Fibroblast of lung (primary cell): ENCODE data around the gene TMED7. TPM values are rescaled to one million over a fixed set of nuclear protein-coding genes. Genes with fewer than 3 reads are reported as not detected.

ENCODE experiments used
- DNase-seq, 2 donors: peaks; one replicate each; pipeline versions ENCODE4 v3.0.0 to v3.0.0-alpha.2; 2010; ENCODE audit warnings: low read depth in 2 of 2
- H2AFZ ChIP-seq: 2 replicates; pipeline ENCODE4 v1.5.1; 2012; ENCODE audit warnings: low read length, control low read depth, inconsistent platforms
- H3K27ac ChIP-seq: 2 replicates; pipeline ENCODE4 v1.5.1; 2011; ENCODE audit warnings: low read length, control low read depth; ENCODE audit not compliant: insufficient read depth
- H3K27me3 ChIP-seq: 2 replicates; pipeline ENCODE4 v1.5.1; 2011; ENCODE audit warnings: mild to moderate bottlenecking, low read length; ENCODE audit not compliant: control insufficient read depth, insufficient read depth
- H3K36me3 ChIP-seq: 2 replicates; pipeline ENCODE4 v1.5.1; 2011; ENCODE audit warnings: low read length; ENCODE audit not compliant: control insufficient read depth, insufficient read depth
- H3K4me1 ChIP-seq: 2 replicates; pipeline ENCODE4 v1.5.1; 2011; ENCODE audit warnings: low read length; ENCODE audit not compliant: control insufficient read depth, insufficient read depth; ENCODE audit errors: extremely low read depth
- H3K4me2 ChIP-seq: 2 replicates; pipeline ENCODE4 v1.5.1; 2011; ENCODE audit warnings: low read length, control low read depth; ENCODE audit not compliant: insufficient read depth; ENCODE audit errors: extremely low read depth
- H3K4me3 ChIP-seq, 4 experiments: fragments of 200-600 bp in 1 of 4; sonication (generic) in 1 of 4; replicated peaks in 1 of 4; 2 replicates each; pipeline ENCODE4 v1.5.1; 2011 to 2016; ENCODE audit warnings: low read length in 4 of 4, low read depth in 3 of 4, mild to moderate bottlenecking in 3 of 4, control low read depth in 2 of 4, inconsistent platforms in 1 of 4, mixed read lengths in 1 of 4; ENCODE audit not compliant: insufficient read depth in 1 of 4; ENCODE audit errors: control extremely low read depth in 1 of 4
- H3K79me2 ChIP-seq: 2 replicates; pipeline ENCODE4 v1.5.1; 2012; ENCODE audit warnings: mild to moderate bottlenecking, low read length, inconsistent platforms; ENCODE audit not compliant: control insufficient read depth, insufficient read depth
- H3K9ac ChIP-seq: 2 replicates; pipeline ENCODE4 v1.5.1; 2011; ENCODE audit warnings: mild to moderate bottlenecking, low read length, control low read depth; ENCODE audit not compliant: insufficient read depth
- H3K9me3 ChIP-seq: 2 replicates; pipeline ENCODE4 v1.5.1; 2012; ENCODE audit warnings: low read depth, low read length; ENCODE audit not compliant: control insufficient read depth, insufficient read depth
- H4K20me1 ChIP-seq: 2 replicates; pipeline ENCODE4 v1.5.1; 2011; ENCODE audit warnings: low read length; ENCODE audit not compliant: control insufficient read depth, insufficient read depth; ENCODE audit errors: extremely low read depth
- EZH2 ChIP-seq: IDR thresholded peaks from 2 replicates; pipeline ENCODE4 v1.5.1; 2012; ENCODE audit warnings: low read length, control low read depth, mild to moderate bottlenecking; ENCODE audit errors: missing control alignments
- polyA plus RNA-seq, 2 donors: library from polyadenylated mRNA; depleted of rRNA in 1 of 2; stranded (reverse) in 1 of 2; unstranded in 1 of 2; fragments of >200 nt; gene quantifications; 2 replicates each; pipeline ENCODE4 v1.2.1, GENCODE V29; 2011 to 2012; ENCODE audit warnings: missing spikeins in 1 of 2
- total RNA-seq: library from RNA; depleted of rRNA; stranded (reverse); fragments of >200 nt; gene quantifications from 2 replicates; pipeline ENCODE4 v1.2.1, GENCODE V29; 2014
- TF ChIP-seq, protein P1 (sequence below), 2 donors: IDR thresholded peaks in 1 of 2; conservative IDR thresholded peaks in 1 of 2; 1 replicate in 1 of 2; 2 replicates in 1 of 2; pipeline ENCODE4 v1.5.1; 2011 to 2012; ENCODE audit warnings: low read length in 2 of 2, control low read depth in 1 of 2, inconsistent platforms in 1 of 2, low read depth in 1 of 2, mild to moderate bottlenecking in 1 of 2

TMED7 gene
- total and polyA plus RNA-seq, 2 donors (not counting 1 experiment from before 2014, with no cell fraction given), result 104 to 154 TPM

- Histone ChIP-seq H3K4me3 (no peak overlapping the region), H3K9me3 (no peaks in the 10 kb centered on the region), H3K27ac (no peak overlapping the region), H3K4me2 (no peak overlapping the region), H3K79me2 (no peaks in the 10 kb centered on the region), H3K27me3 (no peaks in the 10 kb centered on the region), H4K20me1 (no peaks in the 10 kb centered on the region), H3K4me1 (no peaks in the 10 kb centered on the region), H3K36me3 (peaks cover 2% of the 10 kb centered on the region), H2AFZ (no peak overlapping the region), H3K9ac (no peak overlapping the region)
- TF ChIP-seq, protein P1, sequence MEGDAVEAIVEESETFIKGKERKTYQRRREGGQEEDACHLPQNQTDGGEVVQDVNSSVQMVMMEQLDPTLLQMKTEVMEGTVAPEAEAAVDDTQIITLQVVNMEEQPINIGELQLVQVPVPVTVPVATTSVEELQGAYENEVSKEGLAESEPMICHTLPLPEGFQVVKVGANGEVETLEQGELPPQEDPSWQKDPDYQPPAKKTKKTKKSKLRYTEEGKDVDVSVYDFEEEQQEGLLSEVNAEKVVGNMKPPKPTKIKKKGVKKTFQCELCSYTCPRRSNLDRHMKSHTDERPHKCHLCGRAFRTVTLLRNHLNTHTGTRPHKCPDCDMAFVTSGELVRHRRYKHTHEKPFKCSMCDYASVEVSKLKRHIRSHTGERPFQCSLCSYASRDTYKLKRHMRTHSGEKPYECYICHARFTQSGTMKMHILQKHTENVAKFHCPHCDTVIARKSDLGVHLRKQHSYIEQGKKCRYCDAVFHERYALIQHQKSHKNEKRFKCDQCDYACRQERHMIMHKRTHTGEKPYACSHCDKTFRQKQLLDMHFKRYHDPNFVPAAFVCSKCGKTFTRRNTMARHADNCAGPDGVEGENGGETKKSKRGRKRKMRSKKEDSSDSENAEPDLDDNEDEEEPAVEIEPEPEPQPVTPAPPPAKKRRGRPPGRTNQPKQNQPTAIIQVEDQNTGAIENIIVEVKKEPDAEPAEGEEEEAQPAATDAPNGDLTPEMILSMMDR (conservative IDR thresholded peaks at IDR 0.05 in 1 of 2, IDR thresholded peaks at IDR 0.05 in 1 of 2; ENCODE audit: low read depth in 1 of 2, low read length in 2 of 2), result no peak
- no peak for TF ChIP-seq EZH2
- no peak for DNase-seq
These were observed 17.9 kb downstream of the TMED7 start for GRCh38 chr5:115607935-115608334.

DNA sequence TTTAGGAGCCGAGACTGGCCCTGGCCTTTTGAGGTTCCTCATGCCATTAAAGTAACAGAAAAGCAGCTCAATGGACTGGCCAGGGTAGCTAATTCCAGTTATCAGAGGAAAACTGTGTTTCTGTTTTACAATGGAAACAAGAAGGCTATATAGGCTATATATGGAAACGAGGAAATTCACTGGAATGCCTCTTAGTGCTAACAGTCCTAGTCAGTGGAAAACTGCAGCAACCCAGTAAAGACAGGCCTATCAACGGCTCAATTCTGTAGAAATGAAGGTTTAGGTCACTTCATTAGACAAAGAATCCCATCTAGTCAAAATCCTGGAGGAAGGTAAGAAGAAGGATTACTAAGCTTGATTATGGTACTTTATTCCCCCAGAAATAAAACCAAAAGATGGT, 20.4 kb downstream of the TMED7 start:
- Histone ChIP-seq H3K27ac (no peak overlapping the region), H3K27me3 (no peaks in the 10 kb centered on the region), H3K4me2 (no peak overlapping the region), H2AFZ (no peak overlapping the region), H3K9me3 (no peaks in the 10 kb centered on the region), H3K4me1 (no peaks in the 10 kb centered on the region), H3K36me3 (peaks cover 2% of the 10 kb centered on the region), H3K9ac (no peak overlapping the region), H3K4me3 (no peak overlapping the region), H4K20me1 (no peaks in the 10 kb centered on the region), H3K79me2 (peaks cover 18% of the 10 kb centered on the region)
- TF ChIP-seq, protein P1 (conservative IDR thresholded peaks at IDR 0.05 in 1 of 2, IDR thresholded peaks at IDR 0.05 in 1 of 2; ENCODE audit: low read depth in 1 of 2, low read length in 2 of 2), result no peak
- no peak for TF ChIP-seq EZH2
- no peak for DNase-seq

DNA sequence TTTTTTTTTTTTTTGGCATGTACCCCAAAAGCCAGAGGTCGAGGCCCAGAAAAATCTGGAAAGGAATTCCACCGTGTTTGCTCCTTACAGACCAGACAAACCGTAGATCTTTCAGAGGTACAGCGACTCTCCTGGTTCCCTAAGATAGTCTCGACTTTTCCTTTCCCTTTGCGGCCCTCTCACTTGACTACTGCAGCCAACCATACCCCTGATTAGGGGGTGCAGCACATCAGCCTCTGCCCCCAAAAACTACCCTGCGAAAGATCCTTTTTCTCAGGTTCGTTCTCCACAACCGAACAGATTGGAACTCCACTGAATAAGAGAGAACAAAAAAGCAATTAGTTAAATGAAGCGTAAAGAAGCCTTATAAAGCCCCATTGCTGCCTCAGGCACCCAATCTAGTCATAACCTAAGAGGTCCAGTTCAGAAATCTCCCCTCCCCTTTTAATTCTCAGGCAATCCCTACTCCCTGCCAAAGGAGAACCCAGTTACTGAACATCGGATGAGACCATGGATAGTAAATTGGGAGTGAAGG, 23.2 kb downstream of the TMED7 start:
- no peak overlapping the region for H3K9ac ChIP-seq
- H3K4me2 ChIP-seq, result peak overlapping the region; percentile 9
- peak overlapping the region; percentile 37 for H2AFZ ChIP-seq

More for the DNA sequence above, 23.2 kb downstream of the TMED7 start:
- Histone ChIP-seq H3K36me3 (peaks cover 2% of the 10 kb centered on the region), H4K20me1 (no peaks in the 10 kb centered on the region), H3K4me1 (peaks cover 5% of the 10 kb centered on the region), H3K79me2 (peaks cover 43% of the 10 kb centered on the region), H3K4me3 (peak overlapping the region; percentile 48 to 83 (median 78)), H3K9me3 (no peaks in the 10 kb centered on the region), H3K27me3 (no peaks in the 10 kb centered on the region), H3K27ac (peak overlapping the region; percentile 93)
- TF ChIP-seq, protein P1 (conservative IDR thresholded peaks at IDR 0.05 in 1 of 2, IDR thresholded peaks at IDR 0.05 in 1 of 2; ENCODE audit: low read depth in 1 of 2, low read length in 2 of 2), result no peak
- no peak for TF ChIP-seq EZH2
- DNase-seq, result no peak
